GM21717 (cell line): Measurements from ENCODE around the gene EVI5.

ENCODE experiments used
- ATAC-seq: cut with Tn5 transposase; IDR thresholded peaks from one replicate; pipeline ENCODE4 v1.9.1; 2021; ENCODE audit warnings: mild to moderate bottlenecking, moderate library complexity; ENCODE audit not compliant: unreplicated experiment

The EVI5 gene

GRCh38 chr1:92486251-92487077 is 298.4 kb downstream of the EVI5 start, which contains the start of gene GFI1:
TSS of gene GFI1 (minus strand) at chr1:92486925. CDS start at chr1:92483487, 3,438 bp downstream.
- peak; percentile 28 for ATAC-seq

- ATAC-seq: peak; percentile 50
These were observed 299.3 kb downstream of the EVI5 start for GRCh38 chr1:92485381-92486250.

DNA sequence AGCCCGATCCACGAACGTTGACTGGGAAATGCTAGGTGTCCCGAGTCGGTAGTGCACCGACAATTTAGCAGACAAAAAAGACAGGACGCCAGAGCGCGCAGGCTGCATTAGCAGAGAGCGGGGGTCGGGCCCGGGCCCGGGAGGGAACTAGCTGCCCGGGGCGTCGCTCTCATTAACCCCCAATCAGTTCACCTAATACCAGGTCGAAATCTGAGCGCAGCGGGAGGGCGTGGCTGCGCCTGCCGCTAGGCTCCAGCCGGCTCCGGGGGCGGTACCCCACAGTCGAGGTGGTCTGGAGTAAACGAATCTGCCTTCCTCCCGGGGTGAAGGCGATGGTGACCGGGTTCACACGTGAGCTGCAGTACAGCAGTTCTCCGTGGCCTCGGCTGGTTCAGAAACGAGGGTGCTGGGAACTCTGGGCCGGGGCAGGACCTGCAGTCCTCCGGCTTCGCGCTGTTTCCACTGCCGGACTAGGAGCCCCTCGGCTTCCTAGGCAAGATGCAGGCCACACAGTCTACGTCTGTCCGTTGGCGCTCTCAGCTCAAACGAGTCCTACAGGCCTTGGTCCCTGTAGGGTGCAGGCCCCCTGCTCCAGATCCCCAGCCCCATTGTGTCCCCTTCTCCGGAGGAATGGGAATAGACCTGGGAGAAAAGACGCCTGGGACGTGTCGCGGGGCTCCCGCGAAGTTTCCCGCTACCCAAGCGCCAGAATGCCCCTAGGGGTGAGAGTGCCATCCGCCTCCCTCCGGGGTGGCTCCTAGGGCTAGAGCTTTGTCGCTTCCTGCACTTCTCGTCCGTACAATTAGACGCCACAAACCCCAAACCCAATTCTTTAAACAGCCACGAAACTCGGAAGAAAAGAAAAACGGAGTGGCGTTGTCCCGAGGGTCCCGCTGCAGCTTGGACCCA is 300.2 kb downstream of the EVI5 start:
- peak; percentile 32 for ATAC-seq

GRCh38 chr1:92483610-92484471 is 301.1 kb downstream of the EVI5 start:
- ATAC-seq: no peak

DNA sequence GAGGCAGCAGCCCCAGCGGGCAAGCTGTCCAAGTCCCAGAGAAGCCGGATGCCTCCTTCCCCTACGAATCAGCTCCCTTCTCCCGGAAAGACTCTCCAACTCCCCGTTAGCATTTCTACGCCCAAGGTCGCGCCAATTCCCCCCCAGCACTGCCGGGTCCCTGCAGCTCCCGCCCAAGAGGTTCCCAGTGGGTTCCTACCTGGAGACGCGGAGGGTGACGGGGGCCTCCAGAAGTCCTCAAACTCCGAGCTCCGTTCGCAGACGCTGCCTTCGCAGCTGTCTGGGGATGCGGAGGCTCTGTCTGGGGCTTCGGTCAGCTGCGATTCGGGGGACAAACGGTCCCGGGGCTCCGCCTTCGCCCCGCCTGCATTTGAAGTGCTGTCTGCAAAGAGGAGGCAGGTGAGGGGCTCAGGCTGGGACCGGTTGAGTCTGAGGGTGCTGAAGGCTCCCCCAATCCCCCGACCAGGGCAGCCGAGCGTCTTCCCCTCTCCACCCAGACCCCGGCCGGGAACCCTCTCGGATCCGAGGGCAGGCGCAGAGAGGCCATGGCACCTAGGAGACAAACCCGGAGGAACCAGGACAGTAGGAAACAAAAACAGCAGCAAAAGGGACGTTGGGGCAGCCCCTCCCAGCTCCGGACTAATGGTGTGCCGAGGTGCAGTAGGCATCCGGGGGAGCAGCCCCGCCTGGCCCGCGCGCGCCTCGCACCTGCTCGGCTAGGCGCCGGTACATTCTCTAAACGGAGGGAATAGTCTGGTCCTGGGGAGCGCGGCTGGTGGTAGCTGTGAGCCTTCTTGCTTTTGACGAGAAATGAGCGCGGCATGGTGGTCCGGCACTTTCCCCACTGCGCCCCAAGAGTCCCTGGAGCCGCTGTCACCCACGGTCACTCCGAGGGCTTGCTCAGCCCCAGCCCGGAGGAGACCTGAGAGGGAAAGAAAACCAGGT is 302.0 kb downstream of the EVI5 start:
- no peak for ATAC-seq

DNA sequence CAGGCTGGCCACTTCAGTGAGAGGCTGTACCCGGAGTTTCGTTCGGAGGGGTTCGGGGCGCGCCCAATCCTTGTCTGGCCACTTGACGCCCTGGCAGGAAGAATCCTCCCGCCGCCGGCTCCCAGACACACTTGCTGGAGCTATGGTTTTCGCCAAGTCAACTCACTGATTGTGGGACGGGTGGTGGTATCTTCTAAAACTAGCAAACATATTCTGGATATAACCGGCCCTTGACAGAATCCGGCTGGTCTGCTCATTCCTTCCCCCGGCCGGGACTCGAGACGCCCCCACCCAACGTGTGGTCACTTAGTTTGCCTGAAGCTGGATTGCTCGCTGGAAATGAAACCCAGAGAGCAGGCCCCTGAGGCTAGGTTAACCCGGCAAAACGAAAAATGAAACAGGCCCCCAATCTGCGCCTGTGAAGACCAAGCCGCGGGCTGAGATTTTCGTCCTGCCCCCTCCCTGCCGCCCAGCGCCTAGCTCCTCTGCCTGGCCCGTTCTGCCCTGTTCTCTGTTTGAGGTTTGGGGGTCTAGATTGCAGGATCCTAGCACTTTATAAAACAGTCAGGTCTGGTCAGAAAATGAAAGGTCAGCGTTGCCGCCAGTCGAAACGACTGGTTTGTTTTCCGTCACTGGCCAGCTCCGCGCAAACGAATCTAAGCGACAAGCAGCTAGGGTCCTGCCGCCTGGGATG is 302.8 kb downstream of the EVI5 start:
- no peak for ATAC-seq

DNA sequence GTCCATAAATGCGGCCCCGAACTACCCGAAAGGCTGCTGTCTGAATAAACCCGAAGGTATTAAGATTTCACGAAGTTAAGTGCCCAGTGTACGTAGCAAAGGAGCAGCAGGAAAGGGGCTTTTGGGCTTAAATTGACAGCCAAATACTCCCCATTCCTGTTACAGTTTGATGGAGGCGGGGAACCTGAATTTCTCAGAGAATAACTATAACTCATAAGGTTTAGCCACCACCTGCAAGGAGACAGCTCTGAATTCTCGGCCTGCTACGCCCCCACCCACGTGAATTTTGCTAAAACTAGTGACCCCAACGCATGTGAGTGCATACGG is 303.3 kb downstream of the EVI5 start:
- ATAC-seq: no peak

DNA sequence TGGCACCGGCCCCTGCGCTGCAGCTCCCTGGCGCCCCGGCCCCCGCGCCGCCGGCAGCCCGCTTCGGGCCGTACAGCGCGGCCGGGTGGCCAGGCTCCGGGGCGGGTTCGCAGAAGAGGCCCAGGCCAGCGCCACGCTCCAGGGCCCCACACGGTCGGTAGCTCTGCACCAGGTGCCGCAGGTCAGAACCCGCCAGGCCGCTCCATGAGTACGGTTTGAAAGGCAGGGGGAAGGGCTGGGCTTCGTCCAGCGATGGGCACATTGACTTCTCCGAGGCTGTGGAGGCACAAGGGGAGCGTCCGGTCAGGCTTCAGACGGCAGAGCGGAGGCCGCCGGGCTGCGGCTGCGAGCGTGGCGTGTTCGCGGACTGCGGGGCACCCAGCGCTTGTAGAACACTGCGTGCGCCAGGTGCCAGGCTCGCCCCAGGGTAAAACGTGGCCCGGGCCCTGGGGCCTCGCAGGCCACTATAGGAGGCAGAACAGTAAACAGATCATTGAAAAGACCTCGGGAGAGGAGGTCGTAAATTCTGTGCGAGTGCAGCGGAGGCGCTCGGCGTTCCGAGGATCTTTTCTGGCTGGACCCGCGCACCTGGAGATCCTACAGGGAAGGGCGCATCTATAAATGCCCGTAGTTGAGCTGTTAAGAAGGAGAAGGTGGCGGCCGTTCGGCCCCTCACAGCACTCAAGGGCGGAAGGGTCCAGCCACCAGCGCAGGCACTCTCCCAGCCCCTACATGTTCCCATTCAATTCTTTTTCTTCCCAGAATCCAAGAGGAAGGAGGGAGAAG is 303.9 kb downstream of the EVI5 start:
- ATAC-seq: no peak

- ATAC-seq: no peak
These were observed 304.6 kb downstream of the EVI5 start for GRCh38 chr1:92480200-92480812.

DNA sequence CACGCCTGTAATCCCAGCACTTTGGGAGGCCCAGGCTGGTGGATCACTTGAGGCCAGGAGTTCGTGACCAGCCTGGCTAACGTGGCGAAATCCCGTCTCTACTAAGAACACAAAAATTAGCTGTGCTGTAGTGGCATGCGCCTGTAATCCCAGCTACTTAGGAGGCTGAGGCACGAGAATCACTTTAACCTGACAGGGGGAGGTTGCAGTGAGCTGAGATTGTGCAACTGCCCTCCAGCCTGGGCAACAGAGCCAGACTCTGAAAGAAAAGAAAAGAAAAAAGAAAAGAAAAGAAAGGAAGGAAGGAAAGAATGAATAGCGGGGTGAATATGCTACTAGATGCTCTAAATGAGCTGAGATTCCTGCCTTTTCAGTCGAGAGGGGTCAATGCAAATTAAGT is 305.3 kb downstream of the EVI5 start:
- no peak for ATAC-seq

GRCh38 chr1:92478393-92478792 is 306.5 kb downstream of the EVI5 start:
- no peak for ATAC-seq

- ATAC-seq: no peak
These were observed 308.8 kb downstream of the EVI5 start for GRCh38 chr1:92476071-92476631.

- no peak for ATAC-seq
These were observed 309.9 kb downstream of the EVI5 start for GRCh38 chr1:92475029-92475428.

DNA sequence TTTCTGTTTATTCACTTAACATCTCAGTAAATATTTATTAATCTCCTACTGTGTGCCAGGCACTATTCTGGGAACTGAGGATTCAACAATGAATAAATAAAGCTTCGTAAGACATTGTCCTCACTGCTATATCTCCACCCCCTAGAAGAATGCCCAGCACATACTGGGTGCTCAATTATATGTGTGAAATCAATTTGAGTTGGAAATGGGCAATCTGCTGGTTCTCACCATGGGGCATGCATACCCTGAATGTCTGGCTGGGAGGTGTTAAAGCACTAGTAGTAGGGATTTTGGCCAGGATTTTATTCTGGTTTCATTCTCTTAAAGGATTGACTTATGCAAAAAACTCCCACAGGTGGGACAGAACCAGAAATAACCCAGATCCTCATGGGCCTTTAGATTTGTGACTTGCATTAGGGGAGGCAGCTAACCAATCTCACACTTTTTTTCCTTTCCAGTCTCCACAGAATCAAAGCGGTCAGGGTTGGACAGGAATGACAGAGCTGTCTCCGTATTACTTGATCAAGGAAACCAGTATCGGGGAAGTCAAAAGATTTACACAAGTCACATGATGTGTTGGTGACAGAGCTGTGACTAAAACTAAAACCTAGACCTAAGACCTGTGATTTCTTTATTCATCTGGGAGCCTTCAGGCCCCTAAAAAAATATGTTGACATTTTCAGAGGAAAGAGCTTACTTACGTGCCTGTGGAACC is 311.0 kb downstream of the EVI5 start:
- ATAC-seq: no peak

GRCh38 chr1:92470216-92470615 is 314.7 kb downstream of the EVI5 start:
- no peak for ATAC-seq

GRCh38 chr1:92466683-92467352 is 318.1 kb downstream of the EVI5 start:
- ATAC-seq: no peak
